ENCODE measurements around the gene UCK2. TPM values are rescaled to one million over a fixed set of nuclear protein-coding genes. Genes with fewer than 3 reads are reported as not detected.
A peak's percentile ranks its signal among the peaks of the same experiment; 100 is the strongest.

UCK2 gene
- polyA plus RNA-seq, 3 donors: 12.4 to 15.4 (median 12.8) TPM

DNA sequence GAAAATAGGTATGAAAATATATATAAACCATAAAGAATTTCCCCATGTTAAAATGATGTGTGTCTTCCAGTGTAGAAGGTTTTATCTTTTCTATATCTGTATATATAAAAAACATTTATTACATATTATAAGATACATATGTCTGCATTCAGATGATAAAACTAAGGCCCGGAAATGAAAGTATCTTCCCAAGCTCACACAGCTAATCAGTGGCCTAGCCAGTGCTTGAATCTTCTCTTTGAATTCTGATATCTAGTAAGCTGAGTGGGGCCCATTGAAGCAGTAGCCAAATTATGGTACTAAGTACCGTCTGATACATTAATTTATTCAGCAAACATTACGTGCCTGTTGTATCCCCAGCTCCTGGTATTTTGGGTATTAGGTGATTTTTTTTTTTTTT, 28.6 kb downstream of the UCK2 start:
- Histone ChIP-seq H4K20me1 (ENCODE audit: insufficient read depth, low read length) (peaks cover 9% of the 10 kb centered on the region), H3K4me1 (ENCODE audit: control insufficient read depth in 1 of 2, insufficient read depth in 2 of 2, low read length in 2 of 2) (peaks cover 76 to 79% of the 10 kb centered on the region in 2 donors), H2AFZ (ENCODE audit: insufficient read depth, low read depth, low read length, poor library complexity, severe bottlenecking) (no peak overlapping the region), H3K79me2 (ENCODE audit: insufficient read depth, low read length) (peaks cover 91% of the 10 kb centered on the region), H3K36me3 (replicated peaks in 1 of 2; ENCODE audit: control insufficient read depth in 1 of 2, insufficient read depth in 2 of 2, low read length in 2 of 2) (no peaks in the 10 kb centered on the region), H3K4me2 (replicated peaks; ENCODE audit: extremely low read depth, low read length, poor library complexity, severe bottlenecking) (no peak overlapping the region), H3K4me3 (replicated peaks in 1 of 3; ENCODE audit: low read depth in 2 of 3, low read length in 3 of 3) (peak overlapping the region in 1 of 3 experiments; percentile 36), H3K27ac (ENCODE audit: low read depth in 1 of 2, low read length in 2 of 2) (peak overlapping the region in 1 of 2 donors; percentile 75), H3K9ac (ENCODE audit: insufficient read depth, low read length, poor library complexity, severe bottlenecking) (no peak overlapping the region), H3K27me3 (ENCODE audit: control insufficient read depth in 2 of 2, insufficient read depth in 2 of 2, low read length in 2 of 2) (no peaks in the 10 kb centered on the region), H3K9me3 (replicated peaks in 1 of 2; ENCODE audit: control insufficient read depth in 1 of 2, insufficient read depth in 1 of 2, low read length in 2 of 2) (no peaks in the 10 kb centered on the region)
- H3K4me1 Mint-ChIP-seq: peaks cover 84% of the 10 kb centered on the region
- intact Hi-C loops (cut with micrococcal nuclease): no loop called here
- H3K36me3 Mint-ChIP-seq: peaks cover 0 to 3% of the 10 kb centered on the region in 2 donors
- H3K27ac Mint-ChIP-seq: peak overlapping the region in 6 of 7 donors; percentile 88 to 94 (median 92)
- no CpG with 5 or more reads among the region's 3 CpGs for WGBS (ENCODE audit: insufficient coverage)
- H3K4me3 Mint-ChIP-seq: no peak overlapping the region
- TF ChIP-seq, protein P1, sequence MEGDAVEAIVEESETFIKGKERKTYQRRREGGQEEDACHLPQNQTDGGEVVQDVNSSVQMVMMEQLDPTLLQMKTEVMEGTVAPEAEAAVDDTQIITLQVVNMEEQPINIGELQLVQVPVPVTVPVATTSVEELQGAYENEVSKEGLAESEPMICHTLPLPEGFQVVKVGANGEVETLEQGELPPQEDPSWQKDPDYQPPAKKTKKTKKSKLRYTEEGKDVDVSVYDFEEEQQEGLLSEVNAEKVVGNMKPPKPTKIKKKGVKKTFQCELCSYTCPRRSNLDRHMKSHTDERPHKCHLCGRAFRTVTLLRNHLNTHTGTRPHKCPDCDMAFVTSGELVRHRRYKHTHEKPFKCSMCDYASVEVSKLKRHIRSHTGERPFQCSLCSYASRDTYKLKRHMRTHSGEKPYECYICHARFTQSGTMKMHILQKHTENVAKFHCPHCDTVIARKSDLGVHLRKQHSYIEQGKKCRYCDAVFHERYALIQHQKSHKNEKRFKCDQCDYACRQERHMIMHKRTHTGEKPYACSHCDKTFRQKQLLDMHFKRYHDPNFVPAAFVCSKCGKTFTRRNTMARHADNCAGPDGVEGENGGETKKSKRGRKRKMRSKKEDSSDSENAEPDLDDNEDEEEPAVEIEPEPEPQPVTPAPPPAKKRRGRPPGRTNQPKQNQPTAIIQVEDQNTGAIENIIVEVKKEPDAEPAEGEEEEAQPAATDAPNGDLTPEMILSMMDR (IDR thresholded peaks at IDR 0.05): no peak
- H3K9me3 Mint-ChIP-seq: no peaks in the 10 kb centered on the region
- H3K27me3 Mint-ChIP-seq (ENCODE audit: low read depth in 3 of 3): peaks cover 0 to 4% (median 0%) of the 10 kb centered on the region in 3 donors
- no peak for DNase-seq

DNA sequence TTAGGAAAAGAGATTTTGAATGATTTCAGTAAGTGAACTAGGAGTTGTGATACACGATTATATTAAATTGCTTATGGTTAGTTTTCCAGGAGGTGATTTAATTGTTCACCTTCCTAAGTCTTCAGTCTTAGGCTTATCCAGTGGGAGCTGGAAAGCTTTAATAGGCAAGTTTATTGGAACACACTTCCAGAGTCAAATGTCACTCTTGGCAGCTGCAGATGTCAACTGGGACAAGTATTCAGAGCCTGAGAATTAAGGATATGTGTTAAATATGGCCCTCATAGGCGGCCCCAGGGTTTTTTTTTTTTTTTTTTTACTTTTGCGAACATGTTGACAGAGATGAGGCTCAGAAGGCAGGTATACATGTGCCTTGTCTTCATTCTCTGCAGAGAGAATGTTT, 29.2 kb downstream of the UCK2 start:
- Mint-ChIP-seq H3K36me3 (peaks cover 0 to 3% of the 10 kb centered on the region in 2 donors), H3K27ac (peak overlapping the region; percentile 83 to 94 (median 93)), H3K4me3 (no peak overlapping the region), H3K9me3 (no peaks in the 10 kb centered on the region), H3K27me3 (ENCODE audit: low read depth in 3 of 3) (peaks cover 0 to 4% (median 0%) of the 10 kb centered on the region in 3 donors), H3K4me1 (peaks cover 78% of the 10 kb centered on the region)
- H3K9me3 ChIP-seq (replicated peaks in 1 of 2; ENCODE audit: control insufficient read depth in 1 of 2, insufficient read depth in 1 of 2, low read length in 2 of 2): no peaks in the 10 kb centered on the region
- H3K36me3 ChIP-seq (replicated peaks in 1 of 2; ENCODE audit: control insufficient read depth in 1 of 2, insufficient read depth in 2 of 2, low read length in 2 of 2): no peaks in the 10 kb centered on the region
- peak overlapping the region; percentile 62 to 71 for H3K27ac ChIP-seq (ENCODE audit: low read depth in 1 of 2, low read length in 2 of 2)
- H3K4me1 ChIP-seq (ENCODE audit: control insufficient read depth in 1 of 2, insufficient read depth in 2 of 2, low read length in 2 of 2): peaks cover 72 to 73% of the 10 kb centered on the region in 2 donors
- no peaks in the 10 kb centered on the region for H3K27me3 ChIP-seq (ENCODE audit: control insufficient read depth in 2 of 2, insufficient read depth in 2 of 2, low read length in 2 of 2)
- no peak overlapping the region for H2AFZ ChIP-seq (ENCODE audit: insufficient read depth, low read depth, low read length, poor library complexity, severe bottlenecking)
- WGBS (ENCODE audit: insufficient coverage): 84% methylated on average over 2 of the region's 3 CpGs
- H3K79me2 ChIP-seq (ENCODE audit: insufficient read depth, low read length): peaks cover 89% of the 10 kb centered on the region
- intact Hi-C loops (cut with micrococcal nuclease): no loop called here
- TF ChIP-seq, protein P1 (IDR thresholded peaks at IDR 0.05): no peak
- no peak for DNase-seq
- H3K4me3 ChIP-seq (replicated peaks in 1 of 3; ENCODE audit: low read depth in 2 of 3, low read length in 3 of 3): no peak overlapping the region
- H4K20me1 ChIP-seq (ENCODE audit: insufficient read depth, low read length): peaks cover 9% of the 10 kb centered on the region
- H3K4me2 ChIP-seq (replicated peaks; ENCODE audit: extremely low read depth, low read length, poor library complexity, severe bottlenecking): peak overlapping the region; percentile 13
- H3K9ac ChIP-seq (ENCODE audit: insufficient read depth, low read length, poor library complexity, severe bottlenecking): no peak overlapping the region

All from CD14-positive monocyte (primary cell).